H1 (cell line): ENCODE data around the gene RBM38. TPM values are rescaled to one million over a fixed set of nuclear protein-coding genes. Genes with fewer than 3 reads are reported as not detected.

Experiments used
- CTCF ChIA-PET: fragments of 300-600 bp; sonication (Branson Sonifier 250); formaldehyde crosslinking; loops from one replicate; lab custom pipeline; 2021; ENCODE audit not compliant: partially characterized antibody; lab: Charles Lee
- POLR2A ChIA-PET: fragments of 300-600 bp; sonication (Branson Sonifier 250); formaldehyde crosslinking; loops from one replicate; lab custom pipeline; 2021; ENCODE audit warnings: inconsistent platforms; ENCODE audit not compliant: partially characterized antibody; lab: Charles Lee
- DNase-seq, 2 experiments: peaks; one replicate each; pipeline versions ENCODE4 v3.0.0 to v3.0.0-alpha.2; 2010 to 2022; ENCODE audit warnings: low spot score in 2 of 2, low read depth in 1 of 2, mixed read lengths in 1 of 2
- FAIRE-seq: peaks from 2 replicates; lab custom pipeline; 2011; peaks lifted over from hg19 to GRCh38; lab: Jason Lieb, UNC
- H2AFZ ChIP-seq: 2 replicates; pipeline ENCODE4 v1.8.1; 2012; ENCODE audit warnings: low read length, inconsistent platforms
- H2AK5ac ChIP-seq: 2 replicates; pipeline ENCODE4 v1.6.1; 2013; ENCODE audit warnings: low read depth, low read length
- H2BK120ac ChIP-seq: replicated peaks from 2 replicates; pipeline ENCODE3; 2013; ENCODE audit warnings: low read depth, low read length, inconsistent platforms
- H2BK12ac ChIP-seq: 2 replicates; pipeline ENCODE4 v1.6.1; 2013; ENCODE audit warnings: low read depth, low read length
- H2BK15ac ChIP-seq: 2 replicates; pipeline ENCODE4 v1.6.1; 2013; ENCODE audit warnings: low read length
- H2BK20ac ChIP-seq: 2 replicates; pipeline ENCODE4 v1.6.1; 2013; ENCODE audit warnings: low read length
- H2BK5ac ChIP-seq: 2 replicates; pipeline ENCODE4 v1.6.1; 2013; ENCODE audit warnings: low read depth, low read length
- H3K14ac ChIP-seq: 2 replicates; pipeline ENCODE4 v1.6.1; 2013; ENCODE audit warnings: inconsistent platforms; ENCODE audit not compliant: insufficient read length
- H3K18ac ChIP-seq: 2 replicates; pipeline ENCODE4 v1.6.1; 2013; ENCODE audit warnings: low read length; ENCODE audit errors: extremely low read depth
- H3K23ac ChIP-seq: 2 replicates; pipeline ENCODE4 v1.6.1; 2013; ENCODE audit warnings: inconsistent platforms; ENCODE audit not compliant: insufficient read length
- H3K23me2 ChIP-seq: 2 replicates; pipeline ENCODE4 v1.6.1; 2013; ENCODE audit warnings: low read depth, low read length
- H3K27ac ChIP-seq: 2 replicates; pipeline ENCODE4 v1.6.1; 2011; ENCODE audit warnings: low read depth, low read length, inconsistent platforms
- H3K27me3 ChIP-seq, 4 experiments: replicated peaks in 1 of 4; 1 replicate in 1 of 4; 2 replicates in 3 of 4; pipeline versions ENCODE4 v1.6.1 to v1.8.1; 2011 to 2013; ENCODE audit warnings: low read length in 3 of 4, mild to moderate bottlenecking in 3 of 4, inconsistent platforms in 2 of 4, mixed read lengths in 2 of 4, moderate library complexity in 1 of 4; ENCODE audit not compliant: control insufficient read depth in 3 of 4, insufficient read depth in 3 of 4; ENCODE audit errors: extremely low read depth in 1 of 4
- H3K36me3 ChIP-seq, 4 experiments: 2 replicates each; pipeline versions ENCODE4 v1.6.1 to v1.8.1; 2011 to 2013; ENCODE audit warnings: mild to moderate bottlenecking in 4 of 4, low read length in 3 of 4, moderate library complexity in 2 of 4, control low read depth in 1 of 4, inconsistent platforms in 1 of 4; ENCODE audit not compliant: insufficient read depth in 4 of 4, control insufficient read depth in 2 of 4
- H3K4ac ChIP-seq: replicated peaks from 2 replicates; pipeline ENCODE3; 2013; ENCODE audit warnings: low read length, low read depth, mixed read lengths, inconsistent platforms; ENCODE audit not compliant: insufficient read length
- H3K4me1 ChIP-seq, 4 experiments: replicated peaks in 1 of 4; 1 replicate in 1 of 4; 2 replicates in 3 of 4; pipeline versions ENCODE4 v1.6.1 to v1.8.1; 2011 to 2013; ENCODE audit warnings: low read length in 3 of 4, inconsistent platforms in 2 of 4, mixed read lengths in 1 of 4; ENCODE audit not compliant: insufficient read depth in 4 of 4, control insufficient read depth in 3 of 4
- H3K4me2 ChIP-seq, 2 experiments: 2 replicates each; pipeline versions ENCODE4 v1.6.1 to v1.8.1; 2011 to 2013; ENCODE audit warnings: low read depth in 2 of 2, low read length in 2 of 2, control low read depth in 1 of 2, inconsistent platforms in 1 of 2, mild to moderate bottlenecking in 1 of 2; ENCODE audit not compliant: insufficient read depth in 1 of 2
- H3K4me3 ChIP-seq, 4 experiments: fragments of 200-600, 300-600 bp in 1 of 4; sonication (generic), shearing (Covaris generic), sonication (Bioruptor Twin) in 1 of 4; 2 replicates each; pipeline versions ENCODE4 v1.5.1 to v1.8.1; 2011 to 2016; ENCODE audit warnings: low read length in 4 of 4, low read depth in 3 of 4, control low read depth in 2 of 4, inconsistent platforms in 2 of 4, mild to moderate bottlenecking in 2 of 4, mixed read lengths in 1 of 4, moderate library complexity in 1 of 4; ENCODE audit not compliant: insufficient read depth in 2 of 4; ENCODE audit errors: extremely low read depth in 1 of 4
- H3K56ac ChIP-seq: replicated peaks from 2 replicates; pipeline ENCODE3; 2013; ENCODE audit warnings: low read depth, mild to moderate bottlenecking, mixed read lengths, low read length, inconsistent platforms; ENCODE audit not compliant: insufficient read length
- H3K79me1 ChIP-seq: 2 replicates; pipeline ENCODE4 v1.6.1; 2013; ENCODE audit warnings: low read depth, low read length, control low read depth
- H3K79me2 ChIP-seq, 2 experiments: 2 replicates each; pipeline versions ENCODE4 v1.6.1 to v1.8.1; 2012 to 2013; ENCODE audit warnings: low read length in 2 of 2, mild to moderate bottlenecking in 2 of 2, inconsistent platforms in 1 of 2; ENCODE audit not compliant: insufficient read depth in 2 of 2, control insufficient read depth in 1 of 2
- H3K9ac ChIP-seq, 4 experiments: replicated peaks in 1 of 4; 1 replicate in 1 of 4; 2 replicates in 3 of 4; pipeline versions ENCODE4 v1.6.1 to v1.8.1; 2011 to 2013; ENCODE audit warnings: low read depth in 3 of 4, low read length in 3 of 4, control low read depth in 2 of 4, mild to moderate bottlenecking in 2 of 4, moderate library complexity in 2 of 4, inconsistent platforms in 1 of 4; ENCODE audit errors: extremely low read depth in 1 of 4
- H3K9me3 ChIP-seq, 2 experiments: 2 replicates each; pipeline versions ENCODE4 v1.6.1 to v1.8.1; 2012 to 2013; ENCODE audit warnings: mild to moderate bottlenecking in 2 of 2, moderate library complexity in 2 of 2, control low read depth in 1 of 2, inconsistent platforms in 1 of 2, low read depth in 1 of 2, low read length in 1 of 2, mixed read lengths in 1 of 2; ENCODE audit not compliant: insufficient read depth in 2 of 2
- H4K20me1 ChIP-seq, 2 experiments: replicated peaks in 1 of 2; 2 replicates each; pipeline versions ENCODE3 to v1.8.1; 2011 to 2013; ENCODE audit warnings: inconsistent platforms in 2 of 2, low read length in 2 of 2, mild to moderate bottlenecking in 1 of 2; ENCODE audit not compliant: insufficient read depth in 2 of 2, control insufficient read depth in 1 of 2
- H4K5ac ChIP-seq: 2 replicates; pipeline ENCODE4 v1.6.1; 2013; ENCODE audit warnings: low read length, low read depth, mixed read lengths, inconsistent platforms; ENCODE audit not compliant: insufficient read length
- H4K8ac ChIP-seq: 2 replicates; pipeline ENCODE4 v1.8.0; 2013; ENCODE audit warnings: mild to moderate bottlenecking, moderate library complexity, low read length, inconsistent platforms; ENCODE audit not compliant: insufficient read depth; ENCODE audit errors: extremely low read depth
- H4K91ac ChIP-seq: replicated peaks from 2 replicates; pipeline ENCODE3; 2013; ENCODE audit warnings: low read length, mixed read lengths, inconsistent platforms; ENCODE audit not compliant: insufficient read length
- BACH1 ChIP-seq: IDR thresholded peaks from 2 replicates; pipeline ENCODE4 v1.6.1; 2012; ENCODE audit warnings: low read length, improper control_type of control experiment
- BCL11A ChIP-seq, 2 experiments: IDR thresholded peaks; one replicate each; pipeline ENCODE4 v1.6.1; 2011; ENCODE audit warnings: low read depth in 2 of 2, low read length in 2 of 2, mild to moderate bottlenecking in 2 of 2
- CEBPB ChIP-seq: IDR thresholded peaks from 2 replicates; pipeline ENCODE4 v1.6.1; 2012; ENCODE audit warnings: low read depth, low read length
- GTF2F1 ChIP-seq: IDR thresholded peaks from 2 replicates; pipeline ENCODE4 v1.6.1; 2012; ENCODE audit warnings: low read depth, low read length, improper control_type of control experiment, borderline replicate concordance
- KDM1A ChIP-seq: fragments of 200-600, 300-600 bp; sonication (generic); IDR thresholded peaks from 2 replicates; pipeline ENCODE4 v1.7.1; 2016; ENCODE audit warnings: mild to moderate bottlenecking, low read length, borderline replicate concordance
- KDM4A ChIP-seq: IDR thresholded peaks from one replicate; pipeline ENCODE4 v1.7.1; 2012; ENCODE audit warnings: low read depth, mild to moderate bottlenecking, moderate library complexity, low read length, inconsistent platforms; ENCODE audit not compliant: severe bottlenecking
- POU5F1 ChIP-seq: IDR thresholded peaks from 2 replicates; pipeline ENCODE4 v1.6.1; 2011; ENCODE audit warnings: low read depth, mild to moderate bottlenecking, low read length, moderate library complexity
- SRF ChIP-seq: IDR thresholded peaks from 2 replicates; pipeline ENCODE4 v1.6.1; 2011; ENCODE audit warnings: mild to moderate bottlenecking, low read depth, low read length, moderate library complexity
- SUZ12 ChIP-seq: fragments of 200-600 bp; sonication (generic); IDR thresholded peaks from 2 replicates; pipeline ENCODE4 v1.6.1; 2012; ENCODE audit warnings: mild to moderate bottlenecking, inconsistent platforms, low read length, moderate library complexity, mixed read lengths
- TAF7 ChIP-seq: optimal IDR thresholded peaks from 2 replicates; pipeline ENCODE3; 2011; ENCODE audit warnings: low read depth, mild to moderate bottlenecking, inconsistent platforms, low read length, moderate library complexity, borderline replicate concordance
- WGBS, 2 experiments: shearing (Covaris generic) in 1 of 2; methylation state at CpG; one replicate each; pipeline versions ENCODE4 v1.1.6 to v1.1.7; 2013 to 2015; ENCODE audit warnings: low lambda C conversion rate in 2 of 2, mixed read lengths in 2 of 2, inconsistent platforms in 1 of 2, low coverage in 1 of 2, missing lambda C conversion rate in 1 of 2; ENCODE audit not compliant: insufficient replicate concordance in 2 of 2, insufficient coverage in 1 of 2, insufficient read length in 1 of 2; ENCODE audit errors: extremely low coverage in 1 of 2, missing lambda C conversion rate in 1 of 2; 5-methylcytosine and 5-hydroxymethylcytosine counted together
- polyA plus RNA-seq, 7 experiments: library from polyadenylated mRNA; depleted of rRNA in 3 of 7; stranded (reverse) in 5 of 7; unstranded in 2 of 7; fragments of >200 nt in 5 of 7; fragments of 200-250 nt in 2 of 7; gene quantifications; 1 replicate in 5 of 7; 2 replicates in 1 of 7; 4 replicates in 1 of 7; pipeline versions ENCODE4 v1.2.1 to v1.2.3, GENCODE V29; 2011 to 2013; ENCODE audit warnings: missing spikeins in 2 of 7, mixed read lengths in 2 of 7
- total RNA-seq: library from RNA; stranded (reverse); fragmentation: NEBNext Ultra II Directional; extraction: Animal tissue kit (Norgen Biotek cat#: 25700); gene quantifications from 2 replicates; pipeline ENCODE4 v1.2.1, GENCODE V29; 2021

The RBM38 gene
- total and polyA plus RNA-seq, 2 of the 8 experiments (the other 6 are each of a cell fraction or from before 2014, with no cell fraction given): 57.7 to 109 TPM

DNA sequence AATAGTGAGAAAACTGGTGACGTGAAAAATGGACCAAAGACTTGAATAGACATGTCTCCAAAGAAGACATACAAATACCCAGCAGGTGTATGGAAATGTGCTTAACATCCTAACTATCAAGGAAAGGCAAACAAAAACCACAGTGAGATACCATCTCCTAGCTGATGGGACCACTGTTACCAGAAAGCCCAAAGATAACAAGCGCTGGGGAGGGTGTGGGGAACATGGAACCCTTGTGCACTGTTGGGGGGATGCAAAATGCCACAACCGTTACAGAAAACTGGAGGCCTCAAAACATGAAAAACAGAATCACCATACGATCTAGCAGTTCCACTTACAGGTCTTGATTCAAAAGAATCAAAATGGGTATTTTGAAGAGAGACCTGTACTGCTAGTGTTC, 19.8 kb upstream of the RBM38 start:
- H4K91ac ChIP-seq: no peak overlapping the region
- POLR2A ChIA-PET: interaction anchor here (1.3 kb wide), 1 partner anchor 19 kb away, joined by 4 read pairs; no protein-coding TSS in a partner anchor
- H3K9me3 ChIP-seq: no peaks in the 10 kb centered on the region
- no peak overlapping the region for H2AFZ ChIP-seq
- H2BK12ac ChIP-seq: no peak overlapping the region
- H3K56ac ChIP-seq: no peak overlapping the region
- H2BK20ac ChIP-seq: no peak overlapping the region
- H2BK120ac ChIP-seq: no peak overlapping the region
- no peak overlapping the region for H3K4ac ChIP-seq
- no peak overlapping the region for H3K27ac ChIP-seq
- WGBS, 2 experiments: 96% methylated on average over 4 of the region's 4 CpGs; no CpG with 5 or more reads in 1 of the 2 experiments
- no peaks in the 10 kb centered on the region for H3K23me2 ChIP-seq
- DNase-seq (no peak), FAIRE-seq (no peak)
- H2AK5ac ChIP-seq: no peak overlapping the region
- peaks cover 2 to 3% of the 10 kb centered on the region in 2 experiments for H4K20me1 ChIP-seq
- H3K79me1 ChIP-seq: no peaks in the 10 kb centered on the region
- H3K23ac ChIP-seq: no peak overlapping the region
- no peak overlapping the region for H3K4me3 ChIP-seq
- H3K27me3 ChIP-seq: no peaks in the 10 kb centered on the region; a peak in 1 of 7 replicates
- H3K79me2 ChIP-seq: no peaks in the 10 kb centered on the region
- CTCF ChIA-PET: interaction anchor here (1.1 kb wide), 1 partner anchor 16 kb away, joined by 3 read pairs; no protein-coding TSS in a partner anchor
- no peak overlapping the region for H2BK15ac ChIP-seq
- no peak overlapping the region for H3K9ac ChIP-seq
- H3K36me3 ChIP-seq: peaks cover 32 to 85% (median 70%) of the 10 kb centered on the region in 4 experiments
- H3K4me1 ChIP-seq: peaks cover 0 to 10% (median 3%) of the 10 kb centered on the region in 4 experiments; a peak in 3 of 7 replicates
- no peak overlapping the region for H2BK5ac ChIP-seq
- H4K5ac ChIP-seq: no peak overlapping the region
- H3K18ac ChIP-seq: no peak overlapping the region
- H3K4me2 ChIP-seq: no peak overlapping the region
- H3K14ac ChIP-seq: no peak overlapping the region
- TF ChIP-seq BACH1 (no peak), POU5F1 (no peak), GTF2F1 (no peak), BCL11A (IDR thresholded peaks at IDR 0.05; ENCODE audit: low read depth in 2 of 2, low read length in 2 of 2) (no peak), TAF7 (no peak), SUZ12 (no peak), KDM4A (no peak), CEBPB (no peak), SRF (no peak), KDM1A (no peak)
- no peak overlapping the region for H4K8ac ChIP-seq
